ENCODE data around the gene TTN.
"Not testable (repeated sequence)": the region's sequence is repeated elsewhere in the genome, so short reads cannot be mapped to it uniquely, and the experiment has no call there.

TTN gene

GRCh38 chr2:178674122-178674521, 133.1 kb downstream of the TTN start:
- DNase-seq (ENCODE audit: low read depth), result no peak
- no peak overlapping the region for H3K4me3 ChIP-seq (replicated peaks; ENCODE audit: low read depth, low read length)
- peak; percentile 18 for TF ChIP-seq CTCF (IDR thresholded peaks at IDR 0.05; ENCODE audit: low read length, missing control alignments)

- no peak for TF ChIP-seq CTCF (IDR thresholded peaks at IDR 0.05; ENCODE audit: low read length, missing control alignments)
- no peak overlapping the region for H3K4me3 ChIP-seq (replicated peaks; ENCODE audit: low read depth, low read length)
- DNase-seq (ENCODE audit: low read depth), result no peak
These were observed 140.8 kb downstream of the TTN start for GRCh38 chr2:178666458-178666857.

- H3K4me3 ChIP-seq (replicated peaks; ENCODE audit: low read depth, low read length); DNase-seq (ENCODE audit: low read depth): not testable (repeated sequence)
These were observed 148.7 kb downstream of the TTN start for GRCh38 chr2:178658480-178658879.

GRCh38 chr2:178650554-178650953, 156.7 kb downstream of the TTN start:
- no peak for TF ChIP-seq CTCF (IDR thresholded peaks at IDR 0.05; ENCODE audit: low read length, missing control alignments)
- no peak for DNase-seq (ENCODE audit: low read depth)
- no peak overlapping the region for H3K4me3 ChIP-seq (replicated peaks; ENCODE audit: low read depth, low read length)

GRCh38 chr2:178644919-178645318, 162.3 kb downstream of the TTN start:
- TF ChIP-seq CTCF (IDR thresholded peaks at IDR 0.05; ENCODE audit: low read length, missing control alignments), result no peak
- no peak overlapping the region for H3K4me3 ChIP-seq (replicated peaks; ENCODE audit: low read depth, low read length)
- DNase-seq (ENCODE audit: low read depth), result no peak

- no peak overlapping the region for H3K4me3 ChIP-seq (replicated peaks; ENCODE audit: low read depth, low read length)
- TF ChIP-seq CTCF (IDR thresholded peaks at IDR 0.05; ENCODE audit: low read length, missing control alignments), result no peak
- no peak for DNase-seq (ENCODE audit: low read depth)
These were observed 165.7 kb downstream of the TTN start for GRCh38 chr2:178641498-178641897.

GRCh38 chr2:178635897-178636296, 171.3 kb downstream of the TTN start:
- no peak for DNase-seq (ENCODE audit: low read depth)
- TF ChIP-seq CTCF (IDR thresholded peaks at IDR 0.05; ENCODE audit: low read length, missing control alignments), result no peak
- no peak overlapping the region for H3K4me3 ChIP-seq (replicated peaks; ENCODE audit: low read depth, low read length)

- TF ChIP-seq CTCF (IDR thresholded peaks at IDR 0.05; ENCODE audit: low read length, missing control alignments), result no peak
- H3K4me3 ChIP-seq (replicated peaks; ENCODE audit: low read depth, low read length), result no peak overlapping the region
- no peak for DNase-seq (ENCODE audit: low read depth)
These were observed 174.5 kb downstream of the TTN start for GRCh38 chr2:178632729-178633128.

Data from fibroblast of pulmonary artery (primary cell).